ENCODE measurements around the gene ACBD3.

The ACBD3 gene

DNA sequence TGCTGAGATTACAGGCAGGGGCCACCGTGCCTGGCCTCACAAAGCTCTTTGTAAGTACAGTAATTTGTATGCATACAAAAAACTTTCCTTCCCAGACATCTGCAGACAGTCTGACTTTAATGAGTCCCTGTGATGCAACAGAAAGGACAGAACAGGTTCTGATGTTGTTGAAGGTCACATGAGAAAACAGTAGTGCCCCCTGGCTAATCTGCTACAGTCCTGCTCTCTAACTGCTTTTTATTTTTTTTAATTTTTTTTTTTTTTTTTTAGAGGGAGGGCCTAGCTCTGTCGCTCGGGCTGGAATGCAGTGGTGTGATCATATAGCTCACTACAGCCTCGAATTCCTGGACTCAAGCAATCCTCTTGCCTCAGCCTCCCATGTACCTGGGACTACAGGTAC is 36.7 kb downstream of the ACBD3 start:
- no peaks in the 10 kb centered on the region for H3K27me3 ChIP-seq (replicated peaks; ENCODE audit: control insufficient read depth, insufficient read depth, low read length)
- H3K4me3 ChIP-seq (replicated peaks; ENCODE audit: low read depth, low read length): no peak overlapping the region
- peaks cover 12% of the 10 kb centered on the region for H3K36me3 ChIP-seq (ENCODE audit: control insufficient read depth, insufficient read depth, low read length)
- no peak for TF ChIP-seq CTCF (IDR thresholded peaks at IDR 0.05; ENCODE audit: insufficient read depth, low read length, poor library complexity, severe bottlenecking)
- no peak for DNase-seq (ENCODE audit: extremely low read depth, insufficient read length)

- Histone ChIP-seq H3K36me3 (ENCODE audit: control insufficient read depth, insufficient read depth, low read length) (peaks cover 12% of the 10 kb centered on the region), H3K4me3 (replicated peaks; ENCODE audit: low read depth, low read length) (no peak overlapping the region), H3K27me3 (replicated peaks; ENCODE audit: control insufficient read depth, insufficient read depth, low read length) (no peaks in the 10 kb centered on the region)
- no peak for TF ChIP-seq CTCF (IDR thresholded peaks at IDR 0.05; ENCODE audit: insufficient read depth, low read length, poor library complexity, severe bottlenecking)
- DNase-seq (ENCODE audit: extremely low read depth, insufficient read length): no peak
Observed at GRCh38 chr1:226148121-226148648, 38.4 kb downstream of the ACBD3 start.

- no peak for DNase-seq (ENCODE audit: extremely low read depth, insufficient read length)
- no peaks in the 10 kb centered on the region for H3K27me3 ChIP-seq (replicated peaks; ENCODE audit: control insufficient read depth, insufficient read depth, low read length)
- H3K4me3 ChIP-seq (replicated peaks; ENCODE audit: low read depth, low read length): no peak overlapping the region
- no peak for TF ChIP-seq CTCF (IDR thresholded peaks at IDR 0.05; ENCODE audit: insufficient read depth, low read length, poor library complexity, severe bottlenecking)
- peaks cover 6% of the 10 kb centered on the region for H3K36me3 ChIP-seq (ENCODE audit: control insufficient read depth, insufficient read depth, low read length)
Observed at GRCh38 chr1:226144045-226144444, 42.5 kb downstream of the ACBD3 start.

DNA sequence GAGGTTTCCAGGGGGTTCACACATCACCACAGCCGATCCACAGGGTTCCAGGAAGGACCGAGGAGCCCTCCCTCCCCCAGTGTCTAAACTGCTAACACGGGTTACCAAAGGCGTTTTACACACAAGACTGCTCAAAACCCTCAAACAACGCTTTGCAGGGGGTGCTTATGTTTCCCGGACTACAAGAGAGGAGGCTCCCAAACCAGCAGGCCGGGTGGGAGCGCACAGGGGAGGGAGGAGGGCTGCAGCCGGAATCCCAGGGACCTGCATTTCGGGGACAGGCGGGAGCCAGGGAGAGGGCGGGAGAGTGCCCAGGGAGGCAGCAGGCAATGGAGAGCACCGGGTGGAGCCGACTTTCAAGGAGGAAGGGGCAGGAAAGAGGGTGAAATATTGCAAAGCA is 50.8 kb downstream of the ACBD3 start:
- Histone ChIP-seq H3K36me3 (ENCODE audit: control insufficient read depth, insufficient read depth, low read length) (no peaks in the 10 kb centered on the region; the same call in 1 of the 2 replicates), H3K27me3 (replicated peaks; ENCODE audit: control insufficient read depth, insufficient read depth, low read length) (no peaks in the 10 kb centered on the region), H3K4me3 (replicated peaks; ENCODE audit: low read depth, low read length) (no peak overlapping the region)
- TF ChIP-seq CTCF (IDR thresholded peaks at IDR 0.05; ENCODE audit: insufficient read depth, low read length, poor library complexity, severe bottlenecking): no peak
- DNase-seq (ENCODE audit: extremely low read depth, insufficient read length): no peak

DNA sequence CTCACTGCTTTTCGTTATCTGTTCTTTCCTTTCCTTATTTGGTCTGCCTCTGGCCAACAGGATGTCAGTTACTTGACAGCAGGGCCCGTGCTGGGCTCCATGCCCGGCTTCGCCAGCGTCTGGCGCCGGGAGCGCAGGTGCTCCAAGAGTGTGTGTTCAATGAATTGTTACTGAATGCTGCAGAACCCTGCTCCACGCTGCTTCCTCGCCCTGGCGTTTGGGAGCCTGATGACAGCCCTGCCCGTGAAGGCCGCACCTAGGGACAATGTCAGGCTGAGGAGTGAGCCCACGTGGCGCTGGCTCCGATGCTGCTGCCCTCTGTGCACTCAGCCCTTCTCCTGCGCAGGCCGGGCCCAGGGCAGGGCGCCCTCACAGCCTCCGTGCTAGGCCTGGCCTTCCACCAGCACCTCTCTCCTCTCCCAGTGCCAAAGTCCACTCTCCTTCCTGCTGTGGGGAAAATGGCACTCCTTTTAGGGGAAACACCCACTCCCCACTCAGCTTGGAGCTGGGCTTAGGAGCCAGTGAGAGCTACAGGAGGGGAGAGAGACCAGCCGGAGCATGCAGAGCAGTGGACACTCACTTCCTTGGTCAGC is 51.4 kb downstream of the ACBD3 start:
- Histone ChIP-seq H3K36me3 (ENCODE audit: control insufficient read depth, insufficient read depth, low read length) (no peaks in the 10 kb centered on the region; the same call in 1 of the 2 replicates), H3K27me3 (replicated peaks; ENCODE audit: control insufficient read depth, insufficient read depth, low read length) (no peaks in the 10 kb centered on the region), H3K4me3 (replicated peaks; ENCODE audit: low read depth, low read length) (no peak overlapping the region)
- TF ChIP-seq CTCF (IDR thresholded peaks at IDR 0.05; ENCODE audit: insufficient read depth, low read length, poor library complexity, severe bottlenecking): no peak
- no peak for DNase-seq (ENCODE audit: extremely low read depth, insufficient read length)
